KG1 (cell line): ENCODE measurements around the gene SLC44A2.
"Not testable (repeated sequence)": the region's sequence is repeated elsewhere in the genome, so short reads cannot be mapped to it uniquely, and the experiment has no call there.

Experiments
- DNase-seq: peaks from one replicate; lab custom pipeline; 2025; lab: John Stamatoyannopoulos, UW

Gene SLC44A2

GRCh38 chr19:10651851-10652250, 26.5 kb downstream of the SLC44A2 start:
- DNase-seq = no peak

- DNase-seq = no peak
These were observed 28.1 kb downstream of the SLC44A2 start for GRCh38 chr19:10653482-10653731.

GRCh38 chr19:10653732-10654609, 28.6 kb downstream of the SLC44A2 start, which contains the start of gene ILF3:
TSS of gene ILF3 (plus strand) at chr19:10654346. CDS start at chr19:10670606, 16,260 bp downstream.
- peak; percentile 99 for DNase-seq

GRCh38 chr19:10654610-10655456, 29.5 kb downstream of the SLC44A2 start:
- DNase-seq = peak; percentile 22

DNA sequence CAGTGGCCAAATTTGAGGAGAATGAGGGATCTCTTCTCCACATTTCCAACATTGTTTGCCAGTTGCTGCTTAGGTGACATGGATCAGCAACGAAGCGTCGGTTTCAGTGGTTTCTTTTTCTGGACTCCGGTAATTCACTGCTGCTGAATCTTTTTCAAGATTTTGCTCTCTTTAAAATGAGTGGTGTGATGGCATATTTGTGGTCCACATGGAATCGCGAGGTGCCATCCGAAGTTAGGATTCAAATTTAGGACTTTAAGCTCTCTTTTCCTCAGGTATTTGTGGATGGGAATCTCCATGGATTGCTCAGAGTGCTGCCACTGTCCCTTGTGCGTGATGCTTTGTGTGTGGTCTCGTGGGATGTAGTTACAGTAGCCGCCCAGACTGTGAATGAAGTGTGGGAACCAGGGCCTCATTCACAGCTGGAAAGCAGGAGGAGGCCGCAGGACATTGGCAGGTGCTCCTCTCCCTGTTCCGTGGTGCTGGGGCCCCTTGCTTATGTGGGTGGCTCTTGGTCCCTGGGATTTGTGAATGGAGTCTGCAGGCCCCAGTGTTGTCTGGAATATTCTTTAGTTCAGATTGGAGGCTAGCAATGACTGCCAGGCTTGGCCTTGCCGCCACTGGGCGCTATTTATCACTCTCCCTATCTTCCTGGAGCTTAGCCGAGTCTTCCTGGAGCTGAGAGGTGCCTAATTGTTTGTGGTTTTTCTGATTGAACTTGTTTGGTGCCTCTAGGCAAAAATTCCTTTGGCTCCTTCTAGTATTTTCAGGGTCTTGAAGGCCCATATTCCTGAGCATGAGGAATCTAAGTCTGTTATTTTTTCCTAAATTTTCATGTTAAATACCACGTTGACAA, 30.3 kb downstream of the SLC44A2 start:
- DNase-seq = no peak

DNA sequence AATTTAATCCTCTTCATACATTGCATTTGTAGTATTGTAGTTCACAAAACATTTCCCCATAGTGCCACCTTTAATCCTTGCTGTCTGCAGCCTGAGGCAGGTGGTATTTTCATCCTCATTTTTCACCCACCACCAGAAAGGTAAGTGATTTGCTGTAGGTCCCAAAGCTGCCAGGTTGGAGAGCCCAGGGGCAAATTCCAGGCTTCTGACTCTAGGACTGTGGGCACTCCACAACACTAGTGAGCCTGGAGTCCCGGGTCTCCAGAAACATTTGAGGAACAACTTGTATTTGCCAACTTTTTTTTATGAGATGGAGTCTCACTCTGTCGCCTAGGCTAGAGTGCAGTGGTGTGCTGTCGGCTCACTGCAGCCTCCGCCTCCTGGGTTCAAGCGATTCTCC, 35.0 kb downstream of the SLC44A2 start:
- no peak for DNase-seq

GRCh38 chr19:10661946-10662345, 36.6 kb downstream of the SLC44A2 start:
- no peak for DNase-seq

- DNase-seq = no peak
These were observed 37.3 kb downstream of the SLC44A2 start for GRCh38 chr19:10662384-10663251.

- not testable (repeated sequence) for DNase-seq
These were observed 37.9 kb downstream of the SLC44A2 start for GRCh38 chr19:10663252-10663563.

DNA sequence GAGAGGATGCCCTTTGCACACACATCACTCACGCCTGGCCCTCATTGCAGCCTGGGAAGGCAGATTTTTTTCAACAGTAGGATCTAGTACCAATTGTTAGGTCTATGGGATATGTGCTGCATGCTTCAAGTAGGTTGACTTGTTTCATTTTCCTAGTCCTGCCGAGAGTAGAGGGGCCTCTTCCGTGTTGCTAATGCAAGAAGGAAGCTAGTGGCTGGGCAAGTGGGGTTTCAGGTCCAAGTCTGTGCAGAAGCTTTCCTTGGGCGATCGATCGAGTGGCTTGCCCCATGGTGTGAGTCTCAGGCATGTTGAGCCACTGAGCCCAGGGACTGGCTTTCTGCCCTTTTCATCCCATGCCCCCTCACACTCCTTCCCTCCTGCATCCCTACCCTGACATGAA, 42.5 kb downstream of the SLC44A2 start:
- DNase-seq = no peak

DNA sequence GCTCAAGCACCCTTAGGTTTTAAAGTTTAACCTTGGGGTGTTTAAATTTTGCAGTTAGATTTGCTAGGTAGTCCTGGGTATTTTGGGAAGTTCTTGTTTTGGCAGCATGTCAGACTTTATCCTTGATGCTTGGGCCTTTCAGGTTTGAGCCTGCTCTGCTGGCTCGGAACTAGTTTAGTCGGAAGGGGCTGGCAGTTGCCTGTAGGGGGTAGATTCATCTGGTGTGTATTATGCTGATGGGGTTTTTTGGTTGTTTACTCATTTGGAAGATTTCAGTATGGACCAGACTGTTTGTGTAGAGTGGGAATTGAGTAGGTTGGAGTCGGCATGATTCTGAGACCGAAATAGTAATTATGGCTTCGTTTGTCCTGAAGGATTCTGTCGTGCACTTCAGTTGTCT, 43.9 kb downstream of the SLC44A2 start:
- no peak for DNase-seq

DNA sequence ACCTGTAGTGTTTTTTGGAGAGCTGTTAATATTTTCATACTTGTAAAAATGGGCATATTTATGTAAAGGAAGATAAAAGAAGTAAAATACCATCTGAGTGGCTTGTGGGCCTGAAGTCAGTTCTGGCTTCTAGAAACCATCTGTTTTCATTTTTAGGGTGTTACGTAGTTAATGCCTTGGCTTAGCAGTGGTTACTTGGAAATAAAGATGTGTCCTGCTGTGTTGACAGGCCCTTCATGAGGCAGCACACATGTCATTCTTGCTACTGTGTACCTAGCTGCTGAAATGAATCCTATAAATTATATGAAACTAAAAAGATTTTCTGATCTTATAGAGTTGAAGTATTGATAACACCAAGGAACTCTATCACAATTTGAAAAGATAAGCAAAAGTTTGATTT, 44.8 kb downstream of the SLC44A2 start:
- DNase-seq = no peak

DNA sequence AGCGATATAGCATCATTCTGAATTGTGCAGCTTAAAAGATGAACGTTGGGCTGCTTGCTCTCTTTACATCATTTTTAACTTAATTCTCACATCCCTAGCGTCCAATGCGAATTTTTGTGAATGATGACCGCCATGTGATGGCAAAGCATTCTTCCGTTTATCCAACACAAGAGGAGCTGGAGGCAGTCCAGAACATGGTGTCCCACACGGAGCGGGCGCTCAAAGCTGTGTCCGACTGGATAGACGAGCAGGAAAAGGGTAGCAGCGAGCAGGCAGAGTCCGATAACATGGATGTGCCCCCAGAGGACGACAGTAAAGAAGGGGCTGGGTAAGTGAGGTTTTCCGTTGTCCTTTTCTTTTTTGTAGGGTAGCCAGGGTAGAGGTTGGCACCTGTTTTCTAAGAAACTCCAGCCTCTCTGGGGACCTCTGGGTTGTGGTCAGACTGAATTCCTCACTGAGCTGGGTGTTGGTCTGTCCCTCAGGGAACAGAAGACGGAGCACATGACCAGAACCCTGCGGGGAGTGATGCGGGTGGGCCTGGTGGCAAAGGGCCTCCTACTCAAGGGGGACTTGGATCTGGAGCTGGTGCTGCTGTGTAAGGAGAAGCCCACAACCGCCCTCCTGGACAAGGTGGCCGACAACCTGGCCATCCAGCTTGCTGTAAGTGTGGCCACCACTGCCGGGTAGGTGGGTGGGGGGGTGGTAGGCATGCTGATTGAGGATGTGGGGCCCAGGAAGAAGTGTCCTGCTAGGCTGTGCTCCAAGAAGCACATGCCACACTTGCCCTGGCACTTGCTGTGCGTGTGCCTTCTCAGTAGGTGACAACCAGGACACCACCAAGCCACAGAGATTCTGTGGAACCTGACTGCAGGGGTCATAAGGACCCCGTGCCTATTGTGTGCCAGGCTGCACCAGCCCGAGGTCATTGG, 45.8 kb downstream of the SLC44A2 start:
- DNase-seq = no peak

- DNase-seq = not testable (repeated sequence)
These were observed 46.6 kb downstream of the SLC44A2 start for GRCh38 chr19:10671922-10672321.

- DNase-seq = not testable (repeated sequence)
These were observed 49.9 kb downstream of the SLC44A2 start for GRCh38 chr19:10675214-10675613.

DNA sequence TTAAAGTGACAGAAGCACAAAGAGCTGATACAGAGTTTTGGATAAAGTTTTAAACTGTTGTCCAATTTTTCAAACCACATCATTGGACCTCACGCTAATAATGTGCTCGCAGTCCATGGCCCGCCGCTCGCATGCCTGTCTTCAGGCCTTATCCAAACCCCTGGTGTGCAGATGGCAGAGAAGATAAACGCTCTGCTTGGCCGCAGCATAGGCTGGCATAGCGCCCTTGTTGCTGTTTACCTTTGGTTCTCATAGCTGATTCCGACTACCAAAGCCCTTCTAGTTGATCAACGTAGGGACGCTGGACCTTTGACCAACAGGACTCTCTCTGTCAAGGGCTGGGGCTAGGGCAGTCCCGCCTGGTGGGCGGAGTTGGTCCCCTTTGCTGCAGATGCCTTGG, 52.4 kb downstream of the SLC44A2 start:
- no peak for DNase-seq

DNA sequence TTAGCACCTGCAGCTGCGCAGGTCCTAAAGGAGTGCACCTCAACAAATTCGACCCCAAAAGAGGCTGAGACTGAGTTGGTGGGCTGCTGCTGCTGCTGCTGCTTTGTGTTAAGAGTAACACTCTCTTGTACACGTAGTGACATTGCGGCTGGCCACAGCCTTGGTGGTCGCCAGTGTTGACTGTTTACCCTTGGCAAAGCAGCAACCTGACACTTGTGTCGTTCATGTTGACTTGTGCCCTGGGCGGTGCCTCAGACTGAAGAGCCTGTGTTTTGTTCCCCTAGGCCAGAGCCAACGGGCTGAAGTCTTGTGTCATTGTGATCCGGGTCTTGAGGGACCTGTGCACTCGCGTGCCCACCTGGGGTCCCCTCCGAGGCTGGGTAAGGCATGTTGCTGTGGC, 53.5 kb downstream of the SLC44A2 start:
- no peak for DNase-seq

DNA sequence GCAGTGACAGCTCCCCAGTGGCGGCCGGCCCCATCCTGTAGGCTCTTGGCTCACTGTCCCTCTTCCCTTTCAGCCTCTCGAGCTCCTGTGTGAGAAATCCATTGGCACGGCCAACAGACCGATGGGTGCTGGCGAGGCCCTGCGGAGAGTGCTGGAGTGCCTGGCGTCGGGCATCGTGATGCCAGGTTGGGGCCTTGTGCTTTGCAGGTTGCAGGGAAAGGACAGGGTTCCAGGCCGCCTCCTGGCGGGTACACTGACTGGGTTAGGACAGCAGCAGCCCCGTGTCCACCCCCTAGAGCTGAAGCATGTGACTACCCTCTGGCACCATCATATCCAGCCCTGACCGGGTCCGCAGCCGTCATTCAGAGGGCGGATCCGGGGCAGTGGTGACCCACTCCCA, 54.4 kb downstream of the SLC44A2 start:
- no peak for DNase-seq

GRCh38 chr19:10680545-10681135, 55.3 kb downstream of the SLC44A2 start:
- DNase-seq = no peak

- no peak for DNase-seq
These were observed 56.3 kb downstream of the SLC44A2 start for GRCh38 chr19:10681658-10682057.
